MCF 10A (cell line): ENCODE data around the gene RHOBTB1. TPM values are rescaled to one million over a fixed set of nuclear protein-coding genes. Genes with fewer than 3 reads are reported as not detected.

Source experiments
- BruUV-seq: library from RNA; stranded (reverse); fragments of 400-500 nt; replicated peaks from 2 replicates; lab custom pipeline; 2021; lab: Mats Ljungman, UMichigan
- CTCF ChIA-PET: fragments of 300-600 bp; sonication (Branson Sonifier 250); formaldehyde crosslinking; extraction: SDS; loops from one replicate; lab custom pipeline; 2021; ENCODE audit warnings: antibody characterized with exemption, inconsistent platforms; lab: Yijun Ruan, JAX
- POLR2A ChIA-PET: fragments of 300-600, 350-650 bp; sonication (Branson Sonifier 250); formaldehyde crosslinking; extraction: SDS; loops from one replicate; lab custom pipeline; 2020; ENCODE audit warnings: antibody characterized with exemption, inconsistent platforms; lab: Yijun Ruan, JAX
- DNase-seq: peaks from one replicate; pipeline ENCODE4 v3.0.0-alpha.2; 2018; ENCODE audit not compliant: unreplicated experiment
- H3K27ac Mint-ChIP-seq: one replicate; pipeline ENCODE4 v1.8.0; 2022; ENCODE audit warnings: mild to moderate bottlenecking, low read depth, mixed read lengths; ENCODE audit not compliant: unreplicated experiment
- H3K27me3 Mint-ChIP-seq: one replicate; pipeline ENCODE4 v1.8.0; 2022; ENCODE audit warnings: mixed read lengths; ENCODE audit not compliant: insufficient read depth, unreplicated experiment
- H3K36me3 Mint-ChIP-seq: one replicate; pipeline ENCODE4 v1.8.0; 2022; ENCODE audit warnings: mild to moderate bottlenecking, moderate library complexity, mixed read lengths; ENCODE audit not compliant: insufficient read depth, unreplicated experiment
- H3K4me1 Mint-ChIP-seq: one replicate; pipeline ENCODE4 v1.8.0; 2022; ENCODE audit warnings: mixed read lengths; ENCODE audit not compliant: insufficient read depth, unreplicated experiment
- H3K4me3 Mint-ChIP-seq: one replicate; pipeline ENCODE4 v1.8.0; 2022; ENCODE audit warnings: mild to moderate bottlenecking, moderate library complexity, mixed read lengths; ENCODE audit not compliant: unreplicated experiment
- H3K9me3 Mint-ChIP-seq: one replicate; pipeline ENCODE4 v1.8.0; 2022; ENCODE audit warnings: mixed read lengths; ENCODE audit not compliant: unreplicated experiment
- CTCF ChIP-seq: fragments of 200-600 bp; IDR thresholded peaks from one replicate; pipeline ENCODE4 v1.8.0; 2022; ENCODE audit warnings: antibody characterized with exemption, mild to moderate bottlenecking; ENCODE audit not compliant: unreplicated experiment
- intact Hi-C: fragments of 100-400 bp; cut with micrococcal nuclease; formaldehyde crosslinking; loops from 2 replicates; pipeline ENCODE4 v1.14.1; 2022
- total RNA-seq: library from RNA; stranded (reverse); gene quantifications from 2 replicates; pipeline ENCODE4 v1.2.3, GENCODE V29; 2022

Gene RHOBTB1
- total RNA-seq, 1 experiment from 2014 or later = 0.70 TPM

GRCh38 chr10:60820093-60820754 lies 123.8 kb downstream of the RHOBTB1 start:
- Mint-ChIP-seq H3K4me1 (no peaks in the 10 kb centered on the region), H3K4me3 (no peak overlapping the region), H3K27me3 (no peaks in the 10 kb centered on the region), H3K27ac (no peak overlapping the region), H3K9me3 (no peaks in the 10 kb centered on the region), H3K36me3 (no peaks in the 10 kb centered on the region)
- ChIA-PET POLR2A (interaction anchor here (0.6 to 0.9 kb wide), 3 partner anchors 17 to 311 kb away, joined by 3 to 4 read pairs (median 4); no protein-coding TSS in a partner anchor), CTCF (interaction anchor here (0.7 to 2.5 kb wide), 5 partner anchors 17 to 1188 kb away, joined by 3 to 9 read pairs (median 4); no protein-coding TSS in a partner anchor)
- no peak for TF ChIP-seq CTCF
- BruUV-seq = no TSS peak
- DNase-seq = no peak
- intact Hi-C loops = loop anchor here (1.0 kb wide), 1 partner anchor 144 kb away; no protein-coding TSS in a partner anchor

Other genes starting within 250 kb of the RHOBTB1 start
- gene CDK1, start 165.7 kb downstream of the RHOBTB1 start, total RNA-seq = 37.4 and 48.8 TPM in 2 replicates